Right lobe of liver (tissue), 4 donors: ENCODE measurements around the gene WDR82.

Experiments used
- POLR2A ChIP-seq: fragments of 450-650 bp; IDR thresholded peaks from one replicate; pipeline ENCODE4 v1.6.1; 2017; ENCODE audit warnings: antibody characterized with exemption, mild to moderate bottlenecking
- TF ChIP-seq, protein P1 (sequence below), 4 donors: fragments of 200-600 bp in 3 of 4; fragments of 450-650 bp in 1 of 4; IDR thresholded peaks; one replicate each; pipeline versions ENCODE4 v1.5.1 to v1.8.0; 2016 to 2022; ENCODE audit warnings: antibody characterized with exemption in 4 of 4, mild to moderate bottlenecking in 2 of 4
- donor health status: DM: no; HTN: no; CAD: no.
- donor health status: DM: no; HTN: no; CAD: no.
- donor health status: DM: no; HTN: yes; CAD: no.

DNA sequence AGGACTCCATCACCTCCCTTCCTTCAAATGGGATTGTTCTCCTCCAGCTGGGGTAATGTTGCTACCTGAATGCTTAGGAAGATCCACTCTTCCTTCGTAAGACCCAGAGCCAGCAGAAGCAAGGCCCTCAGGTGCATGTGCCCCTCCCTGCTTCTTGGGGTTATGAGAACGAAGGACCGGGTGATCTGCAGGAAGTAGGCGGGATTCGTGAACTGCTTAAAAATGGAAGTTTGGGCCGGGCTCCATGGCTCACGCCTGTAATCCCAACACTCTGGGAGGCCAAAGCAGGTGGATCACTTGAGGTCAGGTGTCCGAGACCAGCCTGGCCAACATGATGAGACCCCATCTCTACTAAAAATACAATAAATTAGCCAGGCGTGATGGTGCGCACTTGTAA, 61.0 kb downstream of the WDR82 start:
- TF ChIP-seq, protein P1, sequence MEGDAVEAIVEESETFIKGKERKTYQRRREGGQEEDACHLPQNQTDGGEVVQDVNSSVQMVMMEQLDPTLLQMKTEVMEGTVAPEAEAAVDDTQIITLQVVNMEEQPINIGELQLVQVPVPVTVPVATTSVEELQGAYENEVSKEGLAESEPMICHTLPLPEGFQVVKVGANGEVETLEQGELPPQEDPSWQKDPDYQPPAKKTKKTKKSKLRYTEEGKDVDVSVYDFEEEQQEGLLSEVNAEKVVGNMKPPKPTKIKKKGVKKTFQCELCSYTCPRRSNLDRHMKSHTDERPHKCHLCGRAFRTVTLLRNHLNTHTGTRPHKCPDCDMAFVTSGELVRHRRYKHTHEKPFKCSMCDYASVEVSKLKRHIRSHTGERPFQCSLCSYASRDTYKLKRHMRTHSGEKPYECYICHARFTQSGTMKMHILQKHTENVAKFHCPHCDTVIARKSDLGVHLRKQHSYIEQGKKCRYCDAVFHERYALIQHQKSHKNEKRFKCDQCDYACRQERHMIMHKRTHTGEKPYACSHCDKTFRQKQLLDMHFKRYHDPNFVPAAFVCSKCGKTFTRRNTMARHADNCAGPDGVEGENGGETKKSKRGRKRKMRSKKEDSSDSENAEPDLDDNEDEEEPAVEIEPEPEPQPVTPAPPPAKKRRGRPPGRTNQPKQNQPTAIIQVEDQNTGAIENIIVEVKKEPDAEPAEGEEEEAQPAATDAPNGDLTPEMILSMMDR (IDR thresholded peaks at IDR 0.05) = no peak
- TF ChIP-seq POLR2A = peak; percentile 1
